Activated CD4-positive, alpha-beta T cell treated with anti-CD3 and anti-CD28 coated beads, Interleukin-2, amount 10 ng/mL, durations not matched to agents 24 days and 14 days (primary cell): ENCODE measurements around the gene UNC13C. TPM values are rescaled to one million over a fixed set of nuclear protein-coding genes. Genes with fewer than 3 reads are reported as not detected.

Source experiments
- DNase-seq: peaks from one replicate; pipeline ENCODE4 v3.0.0; 2022
- H3K27ac Mint-ChIP-seq: one replicate; pipeline ENCODE4 v1.8.0; 2022; ENCODE audit warnings: mild to moderate bottlenecking, mixed read lengths
- H3K27me3 Mint-ChIP-seq: one replicate; pipeline ENCODE4 v1.8.0; 2022; ENCODE audit warnings: mixed read lengths
- H3K36me3 Mint-ChIP-seq: one replicate; pipeline ENCODE4 v1.8.0; 2022; ENCODE audit warnings: low read depth, mild to moderate bottlenecking, mixed read lengths
- H3K4me1 Mint-ChIP-seq: one replicate; pipeline ENCODE4 v1.8.0; 2021; ENCODE audit warnings: mixed read lengths
- H3K4me3 Mint-ChIP-seq: one replicate; pipeline ENCODE4 v1.8.0; 2022; ENCODE audit warnings: mild to moderate bottlenecking, moderate library complexity, mixed read lengths
- H3K9me3 Mint-ChIP-seq: one replicate; pipeline ENCODE4 v1.8.0; 2021; ENCODE audit warnings: mixed read lengths
- intact Hi-C: fragments of 100-400 bp; cut with micrococcal nuclease; formaldehyde crosslinking; loops from one replicate; pipeline ENCODE4 v1.15.1; 2023
- total RNA-seq: library from RNA; stranded (reverse); gene quantifications from 2 replicates; pipeline ENCODE4 v1.2.3, GENCODE V29; 2022

UNC13C gene
- total RNA-seq, 1 donor from 2014 or later, result not detected

- H3K27me3 Mint-ChIP-seq, result peaks cover 2% of the 10 kb centered on the region
- intact Hi-C loops, result no loop called here
- DNase-seq, result no peak
- H3K4me3 Mint-ChIP-seq, result no peak overlapping the region
- H3K27ac Mint-ChIP-seq, result no peak overlapping the region
- peaks cover 4% of the 10 kb centered on the region for H3K9me3 Mint-ChIP-seq
- peaks cover 8% of the 10 kb centered on the region for H3K4me1 Mint-ChIP-seq
- no peaks in the 10 kb centered on the region for H3K36me3 Mint-ChIP-seq
Measured at GRCh38 chr15:54517366-54517765, 539.1 kb downstream of the UNC13C start.

GRCh38 chr15:54518156-54518882 lies 540.1 kb downstream of the UNC13C start:
- intact Hi-C loops, result no loop called here
- Mint-ChIP-seq H3K27ac (no peak overlapping the region), H3K9me3 (peaks cover 4% of the 10 kb centered on the region), H3K4me3 (no peak overlapping the region), H3K27me3 (peaks cover 2% of the 10 kb centered on the region), H3K4me1 (peaks cover 8% of the 10 kb centered on the region), H3K36me3 (no peaks in the 10 kb centered on the region)
- no peak for DNase-seq

DNA sequence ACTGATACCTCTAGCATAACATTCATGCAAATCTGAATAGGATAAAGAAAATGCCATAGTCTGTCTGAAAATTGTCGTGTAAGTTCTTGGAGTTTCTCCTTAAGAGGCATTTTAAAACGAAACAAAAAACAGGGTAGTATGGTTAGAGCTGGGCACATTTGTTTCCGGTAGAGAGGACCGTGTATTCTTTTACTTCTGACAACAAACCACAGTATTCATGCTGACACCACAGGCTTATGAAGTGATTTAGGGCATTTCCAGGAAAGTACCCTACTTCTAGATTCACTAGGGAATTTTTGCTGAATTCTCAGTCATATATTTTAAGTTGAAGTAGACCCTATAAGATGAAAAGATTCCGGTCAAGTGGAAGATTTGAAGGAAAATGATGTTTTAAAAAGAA lies 541.3 kb downstream of the UNC13C start:
- Mint-ChIP-seq H3K4me1 (peaks cover 8% of the 10 kb centered on the region), H3K9me3 (peaks cover 4% of the 10 kb centered on the region), H3K27ac (no peak overlapping the region), H3K36me3 (no peaks in the 10 kb centered on the region), H3K4me3 (no peak overlapping the region), H3K27me3 (no peaks in the 10 kb centered on the region)
- intact Hi-C loops, result no loop called here
- DNase-seq, result no peak

DNA sequence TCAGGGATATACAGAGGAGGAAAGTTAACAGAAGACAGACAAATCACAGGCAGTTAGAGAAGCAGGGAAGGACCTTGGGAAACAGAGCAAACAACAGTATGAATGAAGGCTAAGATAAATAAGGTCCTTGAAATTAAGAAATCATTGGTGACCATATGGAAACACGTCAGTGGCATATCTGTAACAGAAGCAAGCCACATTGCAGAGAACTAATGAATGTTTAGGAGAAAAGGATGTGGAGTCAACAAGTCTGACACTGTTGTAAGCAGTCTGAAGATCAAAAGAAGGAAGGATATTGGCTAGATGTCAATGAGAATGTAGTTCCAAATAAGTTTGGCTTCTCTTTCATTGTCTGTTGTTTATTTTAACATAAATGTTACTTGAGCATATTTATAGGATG lies 542.4 kb downstream of the UNC13C start:
- no peaks in the 10 kb centered on the region for H3K27me3 Mint-ChIP-seq
- H3K4me1 Mint-ChIP-seq, result peaks cover 8% of the 10 kb centered on the region
- intact Hi-C loops, result no loop called here
- peaks cover 4% of the 10 kb centered on the region for H3K9me3 Mint-ChIP-seq
- no peak for DNase-seq
- H3K36me3 Mint-ChIP-seq, result no peaks in the 10 kb centered on the region
- no peak overlapping the region for H3K4me3 Mint-ChIP-seq
- no peak overlapping the region for H3K27ac Mint-ChIP-seq

DNA sequence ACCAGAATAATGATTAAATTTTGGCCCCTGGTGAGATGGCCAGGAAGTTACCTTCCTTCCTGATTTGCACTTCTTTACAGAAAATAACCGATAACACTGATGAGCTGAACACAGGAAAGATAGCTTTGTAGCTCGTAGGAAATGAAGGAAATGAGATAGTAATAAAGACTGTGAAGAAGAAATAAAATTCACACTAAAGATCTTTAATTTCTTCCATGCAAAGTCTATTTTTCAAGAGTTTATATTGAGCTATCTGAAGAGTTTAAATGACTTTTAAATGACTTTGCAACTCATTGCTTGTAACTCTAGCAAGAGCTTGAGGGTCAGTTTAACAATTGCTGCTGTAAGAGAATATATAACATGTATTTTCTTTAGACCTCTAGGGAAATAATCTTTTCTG lies 543.0 kb downstream of the UNC13C start:
- Mint-ChIP-seq H3K9me3 (peaks cover 4% of the 10 kb centered on the region), H3K27ac (no peak overlapping the region), H3K27me3 (no peaks in the 10 kb centered on the region), H3K4me1 (peaks cover 8% of the 10 kb centered on the region), H3K4me3 (no peak overlapping the region), H3K36me3 (no peaks in the 10 kb centered on the region)
- intact Hi-C loops, result no loop called here
- DNase-seq, result no peak

GRCh38 chr15:54528021-54528420 lies 549.8 kb downstream of the UNC13C start:
- Mint-ChIP-seq H3K27ac (no peak overlapping the region), H3K36me3 (no peaks in the 10 kb centered on the region), H3K4me3 (no peak overlapping the region), H3K9me3 (peaks cover 3% of the 10 kb centered on the region), H3K27me3 (no peaks in the 10 kb centered on the region), H3K4me1 (no peaks in the 10 kb centered on the region)
- intact Hi-C loops, result no loop called here
- DNase-seq, result no peak

DNA sequence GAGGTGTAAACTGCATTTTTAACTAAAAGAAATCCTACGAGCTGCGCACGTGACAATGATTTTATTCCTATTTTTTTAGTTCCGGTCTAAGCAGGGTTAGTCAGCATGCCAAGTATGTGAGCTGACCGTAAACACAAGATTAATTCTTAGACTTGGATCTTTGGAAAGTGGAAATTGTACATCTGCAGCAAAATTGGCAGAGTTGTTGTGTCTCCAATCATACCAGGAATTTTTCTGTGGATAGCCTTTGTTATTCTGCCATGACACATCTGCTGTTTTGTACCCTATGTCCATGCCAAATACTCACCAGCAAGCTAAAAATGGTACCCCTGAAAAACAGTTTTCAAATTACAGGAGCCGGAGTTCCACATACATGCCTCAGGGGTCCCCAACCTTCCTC lies 562.5 kb downstream of the UNC13C start:
- no peaks in the 10 kb centered on the region for H3K4me1 Mint-ChIP-seq

DNA sequence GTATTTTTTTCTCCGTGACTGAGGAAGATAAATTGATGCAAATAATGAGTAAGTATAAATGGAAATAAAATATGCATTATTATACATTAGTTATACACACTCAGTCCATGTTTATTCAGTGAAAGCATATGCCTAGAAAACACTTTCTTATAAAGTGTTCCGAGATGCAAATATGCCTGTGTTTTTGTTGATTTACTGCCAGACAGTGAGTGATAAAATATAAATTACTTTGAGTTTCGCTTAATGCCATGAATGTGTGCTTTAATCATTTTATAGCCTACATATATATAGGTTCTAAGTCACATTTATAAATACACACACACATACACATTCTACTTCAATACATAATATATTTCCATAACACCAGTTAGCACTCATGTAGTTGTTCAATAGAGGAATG lies 569.2 kb downstream of the UNC13C start:
- Mint-ChIP-seq H3K36me3 (no peaks in the 10 kb centered on the region), H3K9me3 (no peaks in the 10 kb centered on the region), H3K4me1 (no peaks in the 10 kb centered on the region), H3K4me3 (no peak overlapping the region), H3K27ac (no peak overlapping the region), H3K27me3 (no peaks in the 10 kb centered on the region)
- intact Hi-C loops, result no loop called here
- DNase-seq, result no peak

More for the DNA sequence above, 562.5 kb downstream of the UNC13C start:
- intact Hi-C loops, result no loop called here
- H3K27me3 Mint-ChIP-seq, result no peaks in the 10 kb centered on the region
- no peaks in the 10 kb centered on the region for H3K36me3 Mint-ChIP-seq
- H3K27ac Mint-ChIP-seq, result no peak overlapping the region
- no peaks in the 10 kb centered on the region for H3K9me3 Mint-ChIP-seq
- DNase-seq, result no peak
- no peak overlapping the region for H3K4me3 Mint-ChIP-seq

DNA sequence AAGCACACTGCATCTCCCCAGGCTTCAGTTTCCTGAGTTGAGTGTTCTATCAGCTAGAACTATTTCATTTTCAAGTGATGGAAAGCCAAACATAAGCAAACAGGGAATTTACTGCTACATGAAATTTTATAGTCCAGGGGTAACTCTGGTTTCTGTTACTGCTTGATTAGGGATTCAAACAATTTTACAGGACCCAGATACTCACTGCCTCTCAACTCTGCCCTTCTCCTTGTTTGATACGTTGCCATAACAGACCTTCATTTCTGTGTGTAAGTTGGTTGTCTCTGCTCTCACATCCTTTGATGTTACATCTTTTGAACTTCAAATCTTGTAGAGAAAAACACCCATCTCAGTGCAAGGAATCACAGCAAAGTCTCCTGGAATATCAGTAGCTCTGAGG lies 572.7 kb downstream of the UNC13C start:
- DNase-seq, result no peak
- Mint-ChIP-seq H3K36me3 (no peaks in the 10 kb centered on the region), H3K4me1 (no peaks in the 10 kb centered on the region), H3K4me3 (no peak overlapping the region), H3K27me3 (no peaks in the 10 kb centered on the region), H3K9me3 (no peaks in the 10 kb centered on the region), H3K27ac (no peak overlapping the region)
- intact Hi-C loops, result no loop called here

DNA sequence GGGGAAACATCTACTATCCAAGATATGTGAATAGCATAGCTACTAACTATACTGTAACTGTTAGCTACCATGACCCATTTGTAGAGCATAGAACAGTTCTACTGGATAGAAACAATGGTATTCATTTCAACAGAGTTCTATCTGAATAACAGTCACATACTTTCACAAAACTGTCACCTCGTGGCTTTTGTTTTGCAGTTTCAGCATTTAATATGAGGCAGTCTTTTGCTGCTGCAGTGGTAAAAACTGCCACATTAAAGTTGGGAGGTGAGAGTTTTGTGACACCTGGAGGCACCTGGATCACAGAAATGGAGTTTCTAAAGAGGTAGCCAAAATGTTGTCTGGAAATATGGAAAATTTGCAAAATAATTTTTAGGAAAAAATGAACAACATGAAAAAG lies 578.0 kb downstream of the UNC13C start:
- Mint-ChIP-seq H3K36me3 (no peaks in the 10 kb centered on the region), H3K27ac (no peak overlapping the region), H3K27me3 (peaks cover 4% of the 10 kb centered on the region), H3K4me3 (no peak overlapping the region), H3K4me1 (no peaks in the 10 kb centered on the region), H3K9me3 (peaks cover 3% of the 10 kb centered on the region)
- no peak for DNase-seq
- intact Hi-C loops, result no loop called here

DNA sequence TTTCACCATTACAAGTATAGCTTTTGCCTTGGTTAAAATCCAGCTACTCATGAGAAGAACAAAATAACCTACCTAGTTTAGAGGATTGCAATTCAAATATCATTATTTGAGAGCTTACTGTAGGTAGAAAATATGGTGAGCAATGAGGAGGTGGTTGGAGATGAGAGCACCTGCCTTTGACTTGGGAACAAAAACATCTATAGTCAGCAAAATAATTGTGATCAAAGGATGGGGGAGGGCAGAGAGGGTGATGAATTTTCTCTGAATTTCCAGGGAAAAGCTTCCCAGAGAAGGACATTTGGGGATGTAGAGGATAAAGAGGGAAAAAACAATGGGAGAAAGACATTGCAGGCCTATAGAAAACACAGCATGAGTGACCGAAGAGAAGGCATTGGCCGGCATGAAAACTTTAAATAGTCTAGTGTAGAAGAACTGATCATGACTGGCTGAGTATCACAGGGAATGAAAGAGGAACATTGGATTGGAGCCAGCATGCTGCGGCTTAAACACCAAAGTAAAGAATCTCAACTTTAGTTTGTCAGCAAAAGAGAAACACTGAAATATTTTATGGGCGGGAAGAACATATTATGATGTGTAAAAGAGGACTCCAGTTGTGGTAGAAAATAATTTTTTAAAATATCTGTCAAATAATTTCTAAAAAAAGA lies 581.3 kb downstream of the UNC13C start:
- no peaks in the 10 kb centered on the region for H3K4me1 Mint-ChIP-seq
- no peak overlapping the region for H3K27ac Mint-ChIP-seq
- no peaks in the 10 kb centered on the region for H3K36me3 Mint-ChIP-seq
- peaks cover 4% of the 10 kb centered on the region for H3K27me3 Mint-ChIP-seq
- no peak overlapping the region for H3K4me3 Mint-ChIP-seq
- DNase-seq, result no peak
- H3K9me3 Mint-ChIP-seq, result peaks cover 3% of the 10 kb centered on the region
- intact Hi-C loops, result no loop called here

DNA sequence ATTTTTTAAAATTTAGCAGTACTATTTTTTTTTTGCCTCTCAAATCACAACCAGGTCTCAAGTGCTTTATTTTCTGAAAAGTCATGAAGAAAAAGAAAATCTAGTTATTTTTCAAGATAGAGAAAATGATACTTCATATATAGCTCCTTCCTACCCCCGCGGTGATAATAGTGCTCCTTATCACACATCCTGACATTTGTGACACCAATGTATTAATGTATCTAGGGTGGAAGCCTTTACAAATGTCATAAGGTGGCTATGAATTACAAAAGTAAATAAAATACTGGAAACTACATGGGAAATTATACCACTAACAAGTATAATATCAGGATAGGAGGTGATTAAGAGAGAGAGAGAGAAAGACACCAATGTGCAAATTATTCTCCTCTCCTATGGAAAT lies 582.2 kb downstream of the UNC13C start:
- H3K4me1 Mint-ChIP-seq, result no peaks in the 10 kb centered on the region
- H3K27ac Mint-ChIP-seq, result no peak overlapping the region
- intact Hi-C loops, result no loop called here
- DNase-seq, result no peak
- H3K27me3 Mint-ChIP-seq, result peaks cover 4% of the 10 kb centered on the region
- H3K36me3 Mint-ChIP-seq, result no peaks in the 10 kb centered on the region
- peaks cover 3% of the 10 kb centered on the region for H3K9me3 Mint-ChIP-seq
- no peak overlapping the region for H3K4me3 Mint-ChIP-seq

DNA sequence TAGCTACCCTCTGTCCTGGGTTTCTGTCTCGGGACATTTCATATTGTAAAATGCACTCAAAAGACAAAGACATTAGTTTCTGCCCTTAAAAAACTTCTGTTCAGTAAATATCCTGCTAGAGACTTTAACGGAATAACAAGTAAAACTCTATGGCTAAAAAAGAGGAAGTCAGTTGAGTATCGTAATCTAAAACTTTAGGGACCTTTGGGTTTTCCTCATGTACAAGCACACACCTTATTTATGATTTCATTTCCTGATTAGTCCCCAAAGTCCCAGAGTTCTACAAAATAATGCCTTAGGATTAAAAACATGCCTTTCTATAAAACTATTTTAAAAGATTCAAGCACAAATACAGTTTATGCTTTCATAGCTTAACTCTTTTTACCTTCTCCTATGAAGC lies 585.9 kb downstream of the UNC13C start:
- H3K4me1 Mint-ChIP-seq, result no peaks in the 10 kb centered on the region
- intact Hi-C loops, result no loop called here
- no peaks in the 10 kb centered on the region for H3K36me3 Mint-ChIP-seq
- no peaks in the 10 kb centered on the region for H3K9me3 Mint-ChIP-seq
- no peak overlapping the region for H3K27ac Mint-ChIP-seq
- DNase-seq, result no peak
- H3K27me3 Mint-ChIP-seq, result peaks cover 4% of the 10 kb centered on the region
- no peak overlapping the region for H3K4me3 Mint-ChIP-seq

GRCh38 chr15:54566654-54567053 lies 588.4 kb downstream of the UNC13C start:
- H3K27me3 Mint-ChIP-seq, result no peaks in the 10 kb centered on the region
- H3K9me3 Mint-ChIP-seq, result no peaks in the 10 kb centered on the region
- H3K4me3 Mint-ChIP-seq, result no peak overlapping the region
- intact Hi-C loops, result no loop called here
- H3K4me1 Mint-ChIP-seq, result no peaks in the 10 kb centered on the region
- no peak overlapping the region for H3K27ac Mint-ChIP-seq
- H3K36me3 Mint-ChIP-seq, result no peaks in the 10 kb centered on the region
- no peak for DNase-seq
